ENCODE results near the gene EFCAB11. TPM values are rescaled to one million over a fixed set of nuclear protein-coding genes. Genes with fewer than 3 reads are reported as not detected.

EFCAB11 gene
- total and polyA plus RNA-seq, 2 of the 4 experiments (the other 2 are of a cell fraction) = 2.2 to 5.3 TPM

GRCh38 chr14:89805501-89805900 is 149.0 kb downstream of the EFCAB11 start:
- Histone ChIP-seq H3K36me3 (ENCODE audit: control insufficient read depth, insufficient read depth, low read length) (no peaks in the 10 kb centered on the region), H3K79me1 (ENCODE audit: low read depth in 1 of 2, low read length in 2 of 2) (peaks cover 0 to 7% of the 10 kb centered on the region in 2 experiments; a peak in 1 of 4 replicates), H3K27ac (ENCODE audit: insufficient read depth, low read length) (no peak overlapping the region), H2BK5ac (ENCODE audit: low read depth, low read length, poor library complexity, severe bottlenecking) (peak overlapping the region; percentile 84), H2BK120ac (ENCODE audit: low read depth, low read length) (peak overlapping the region; percentile 82), H2AK9ac (replicated peaks; ENCODE audit: low read depth, low read length, poor library complexity) (no peak overlapping the region), H4K8ac (ENCODE audit: low read depth in 2 of 2, low read length in 2 of 2) (peak overlapping the region; percentile 28 to 30; a peak in 1 of 4 replicates), H2BK15ac (ENCODE audit: low read depth, low read length) (peak overlapping the region; percentile 71; the same call in 2 of the 3 replicates), H3K18ac (ENCODE audit: low read depth, low read length) (peak overlapping the region; percentile 77; the same call in 1 of the 2 replicates), H3K56ac (ENCODE audit: extremely low read depth, insufficient read depth, low read length) (no peak overlapping the region; the same call in 1 of the 2 replicates), H3K9me1 (ENCODE audit: insufficient read depth, low read length) (peaks cover 17% of the 10 kb centered on the region), H3K4me1 (ENCODE audit: control insufficient read depth, insufficient read depth, low read length) (peaks cover 15% of the 10 kb centered on the region), H3K14ac (replicated peaks; ENCODE audit: low read depth, low read length) (peak overlapping the region; percentile 90), H4K5ac (ENCODE audit: low read depth, low read length) (peak overlapping the region; percentile 9; the same call in 1 of the 2 replicates), H4K20me1 (ENCODE audit: insufficient read depth, low read length) (no peaks in the 10 kb centered on the region), H3K4me2 (ENCODE audit: low read depth, low read length) (peak overlapping the region; percentile 32; the same call in 1 of the 2 replicates), H3K27me3 (ENCODE audit: control insufficient read depth, insufficient read depth, low read length) (no peaks in the 10 kb centered on the region), H4K91ac (ENCODE audit: insufficient read depth, low read depth, low read length) (peak overlapping the region; percentile 87), H3K9ac (ENCODE audit: low read depth, low read length) (no peak overlapping the region), H3K9me3 (ENCODE audit: control insufficient read depth, insufficient read depth, low read length) (no peaks in the 10 kb centered on the region), H2AK5ac (ENCODE audit: low read depth, low read length) (peak overlapping the region; percentile 41), H2BK20ac (ENCODE audit: low read depth, low read length) (peak overlapping the region; percentile 78), H3K23ac (ENCODE audit: low read depth, low read length) (peak overlapping the region; percentile 4; the same call in 1 of the 2 replicates), H2AFZ (replicated peaks; ENCODE audit: low read length, poor library complexity) (no peak overlapping the region), H3K4ac (ENCODE audit: low read depth, low read length) (peak overlapping the region; percentile 82), H3K4me3 (ENCODE audit: insufficient read depth, low read depth, low read length) (no peak overlapping the region)
- intact Hi-C loops (cut with micrococcal nuclease) (no loop called here), in situ Hi-C loops (cut with MboI; ENCODE audit: low sequenced_read_pairs) (no loop called here), dilution Hi-C loops (cut with HindIII; ENCODE audit: low sequenced_read_pairs, unreplicated experiment) (no loop called here)
- peak; percentile 62 for DNase-seq
- TF ChIP-seq POLR2A (IDR thresholded peaks at IDR 0.05; ENCODE audit: low read depth, low read length) = no peak
- TF ChIP-seq NFE2L2 (IDR thresholded peaks at IDR 0.05; ENCODE audit: low read depth, low read length) = no peak
- no peak for TF ChIP-seq BHLHE40 (IDR thresholded peaks at IDR 0.05; ENCODE audit: low read depth, low read length)
- no peak for TF ChIP-seq MXI1 (IDR thresholded peaks at IDR 0.05; ENCODE audit: borderline replicate concordance, low read depth, low read length)
- no peak for TF ChIP-seq RFX5 (IDR thresholded peaks at IDR 0.05; ENCODE audit: low read depth, low read length)
- TF ChIP-seq CHD1 (IDR thresholded peaks at IDR 0.05; ENCODE audit: low read depth, low read length) = no peak
- TF ChIP-seq MAFK (IDR thresholded peaks at IDR 0.05; ENCODE audit: low read depth, low read length) = no peak
- TF ChIP-seq, protein P1, sequence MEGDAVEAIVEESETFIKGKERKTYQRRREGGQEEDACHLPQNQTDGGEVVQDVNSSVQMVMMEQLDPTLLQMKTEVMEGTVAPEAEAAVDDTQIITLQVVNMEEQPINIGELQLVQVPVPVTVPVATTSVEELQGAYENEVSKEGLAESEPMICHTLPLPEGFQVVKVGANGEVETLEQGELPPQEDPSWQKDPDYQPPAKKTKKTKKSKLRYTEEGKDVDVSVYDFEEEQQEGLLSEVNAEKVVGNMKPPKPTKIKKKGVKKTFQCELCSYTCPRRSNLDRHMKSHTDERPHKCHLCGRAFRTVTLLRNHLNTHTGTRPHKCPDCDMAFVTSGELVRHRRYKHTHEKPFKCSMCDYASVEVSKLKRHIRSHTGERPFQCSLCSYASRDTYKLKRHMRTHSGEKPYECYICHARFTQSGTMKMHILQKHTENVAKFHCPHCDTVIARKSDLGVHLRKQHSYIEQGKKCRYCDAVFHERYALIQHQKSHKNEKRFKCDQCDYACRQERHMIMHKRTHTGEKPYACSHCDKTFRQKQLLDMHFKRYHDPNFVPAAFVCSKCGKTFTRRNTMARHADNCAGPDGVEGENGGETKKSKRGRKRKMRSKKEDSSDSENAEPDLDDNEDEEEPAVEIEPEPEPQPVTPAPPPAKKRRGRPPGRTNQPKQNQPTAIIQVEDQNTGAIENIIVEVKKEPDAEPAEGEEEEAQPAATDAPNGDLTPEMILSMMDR (conservative IDR thresholded peaks at IDR 0.05; ENCODE audit: low read depth, low read length) = no peak
- ChIA-PET CTCF (no interaction called here), POLR2A (ENCODE audit: unreplicated experiment) (interaction anchor here (0.6 kb wide), 1 partner anchor 548 kb away, joined by 3 read pairs; no protein-coding TSS in a partner anchor)
- ATAC-seq (ENCODE audit: low read depth) = peak; percentile 89
- BruUV-seq (replicated peaks) = no TSS peak
- WGBS, 2 experiments (ENCODE audit: extremely low coverage in 2 of 2, insufficient read length in 1 of 2) = no CpG with 5 or more reads among the region's 1 CpG
